Stimulated activated CD4-positive, alpha-beta T cell treated with anti-CD3 and anti-CD28 coated beads, Interleukin-2, amount 100 ng/mL, for 4 hours (primary cell): ENCODE measurements around the gene EVC2.

Experiments
- DNase-seq: peaks from one replicate; pipeline ENCODE4 v3.0.0-alpha.2; 2020; ENCODE audit warnings: low read depth

Gene EVC2, protein sequence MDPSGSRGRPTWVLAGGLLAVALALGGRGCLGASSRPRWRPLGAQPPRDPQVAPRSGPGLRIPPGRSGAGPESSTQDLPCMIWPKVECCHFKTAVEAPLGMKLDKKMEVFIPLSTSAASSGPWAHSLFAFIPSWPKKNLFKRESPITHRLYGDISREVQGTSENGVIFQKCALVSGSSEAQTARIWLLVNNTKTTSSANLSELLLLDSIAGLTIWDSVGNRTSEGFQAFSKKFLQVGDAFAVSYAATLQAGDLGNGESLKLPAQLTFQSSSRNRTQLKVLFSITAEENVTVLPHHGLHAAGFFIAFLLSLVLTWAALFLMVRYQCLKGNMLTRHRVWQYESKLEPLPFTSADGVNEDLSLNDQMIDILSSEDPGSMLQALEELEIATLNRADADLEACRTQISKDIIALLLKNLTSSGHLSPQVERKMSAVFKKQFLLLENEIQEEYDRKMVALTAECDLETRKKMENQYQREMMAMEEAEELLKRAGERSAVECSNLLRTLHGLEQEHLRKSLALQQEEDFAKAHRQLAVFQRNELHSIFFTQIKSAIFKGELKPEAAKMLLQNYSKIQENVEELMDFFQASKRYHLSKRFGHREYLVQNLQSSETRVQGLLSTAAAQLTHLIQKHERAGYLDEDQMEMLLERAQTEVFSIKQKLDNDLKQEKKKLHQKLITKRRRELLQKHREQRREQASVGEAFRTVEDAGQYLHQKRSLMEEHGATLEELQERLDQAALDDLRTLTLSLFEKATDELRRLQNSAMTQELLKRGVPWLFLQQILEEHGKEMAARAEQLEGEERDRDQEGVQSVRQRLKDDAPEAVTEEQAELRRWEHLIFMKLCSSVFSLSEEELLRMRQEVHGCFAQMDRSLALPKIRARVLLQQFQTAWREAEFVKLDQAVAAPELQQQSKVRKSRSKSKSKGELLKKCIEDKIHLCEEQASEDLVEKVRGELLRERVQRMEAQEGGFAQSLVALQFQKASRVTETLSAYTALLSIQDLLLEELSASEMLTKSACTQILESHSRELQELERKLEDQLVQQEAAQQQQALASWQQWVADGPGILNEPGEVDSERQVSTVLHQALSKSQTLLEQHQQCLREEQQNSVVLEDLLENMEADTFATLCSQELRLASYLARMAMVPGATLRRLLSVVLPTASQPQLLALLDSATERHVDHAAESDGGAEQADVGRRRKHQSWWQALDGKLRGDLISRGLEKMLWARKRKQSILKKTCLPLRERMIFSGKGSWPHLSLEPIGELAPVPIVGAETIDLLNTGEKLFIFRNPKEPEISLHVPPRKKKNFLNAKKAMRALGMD

GRCh38 chr4:5708449-5709206 is at the start of gene EVC2:
Gene EVC2, minus strand, starts transcription at chr4:5708559. Its CDS starts 46 bp downstream, at chr4:5708513.
- DNase-seq: no peak

DNA sequence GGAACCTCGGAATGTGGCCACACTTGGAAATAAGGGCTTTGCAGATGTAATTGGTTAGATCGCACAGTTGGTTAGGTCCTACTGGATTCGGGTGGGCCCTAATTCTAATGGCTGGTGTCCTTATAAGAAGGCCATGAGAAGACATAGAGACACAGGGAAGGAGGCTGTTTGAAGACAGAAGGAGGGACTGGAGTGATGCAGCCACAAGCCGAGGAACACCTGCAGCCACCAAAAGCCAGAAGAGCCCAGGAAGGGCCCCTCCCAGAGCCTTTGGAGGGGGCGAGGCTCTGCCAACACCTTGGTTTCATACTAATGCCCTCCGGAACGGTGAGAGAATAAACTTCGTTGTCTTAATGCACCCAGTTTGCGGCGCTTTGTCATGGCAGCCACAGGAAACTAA is 49.6 kb upstream of the EVC2 start:
- DNase-seq: no peak

- DNase-seq: no peak
These were observed 49.2 kb upstream of the EVC2 start for GRCh38 chr4:5757536-5757935.

- no peak for DNase-seq
These were observed 48.7 kb upstream of the EVC2 start for GRCh38 chr4:5757091-5757490.

DNA sequence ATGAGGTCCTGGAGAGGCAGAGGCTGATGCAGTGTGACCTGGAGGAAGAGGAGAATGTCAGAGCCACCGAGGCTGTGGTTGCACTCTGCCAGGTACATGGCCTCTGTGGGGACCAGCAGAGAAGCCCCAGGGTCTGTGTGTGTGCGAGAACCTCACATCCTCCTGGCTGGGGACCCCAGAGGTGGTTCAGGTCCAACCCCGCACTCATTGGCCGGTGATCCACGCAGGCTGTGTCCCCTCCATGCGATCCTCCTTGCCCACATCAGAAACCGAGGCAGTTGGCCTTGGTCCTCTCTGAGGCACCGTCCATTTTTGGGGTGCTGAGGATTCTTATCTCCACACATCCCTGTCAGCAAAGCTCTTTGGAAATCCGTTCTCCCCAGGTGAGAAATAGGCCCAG is 47.9 kb upstream of the EVC2 start:
- no peak for DNase-seq

GRCh38 chr4:5755679-5756078 is 47.3 kb upstream of the EVC2 start:
- no peak for DNase-seq

DNA sequence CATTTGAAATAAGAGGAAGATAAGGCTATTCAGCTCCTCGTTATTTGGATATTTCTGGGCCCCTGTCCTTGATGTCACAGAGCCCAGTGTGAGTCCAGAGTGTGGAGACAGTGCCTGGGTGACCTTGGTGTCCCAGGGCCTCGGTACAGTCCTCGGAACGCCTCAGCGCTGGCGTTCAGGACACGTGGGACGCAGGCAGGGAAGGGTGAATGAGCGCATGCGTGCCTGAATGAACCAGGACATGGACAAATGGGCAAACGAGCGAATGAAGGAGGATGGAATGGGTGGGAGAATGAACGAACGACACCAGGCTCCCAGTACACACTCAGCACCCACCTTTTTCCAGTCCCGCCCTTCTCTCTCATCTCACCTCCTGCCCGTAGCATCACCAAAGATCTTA is 46.8 kb upstream of the EVC2 start:
- DNase-seq: no peak

GRCh38 chr4:5754529-5754881 is 46.1 kb upstream of the EVC2 start:
- no peak for DNase-seq

GRCh38 chr4:5753766-5754528 is 45.6 kb upstream of the EVC2 start:
- no peak for DNase-seq

DNA sequence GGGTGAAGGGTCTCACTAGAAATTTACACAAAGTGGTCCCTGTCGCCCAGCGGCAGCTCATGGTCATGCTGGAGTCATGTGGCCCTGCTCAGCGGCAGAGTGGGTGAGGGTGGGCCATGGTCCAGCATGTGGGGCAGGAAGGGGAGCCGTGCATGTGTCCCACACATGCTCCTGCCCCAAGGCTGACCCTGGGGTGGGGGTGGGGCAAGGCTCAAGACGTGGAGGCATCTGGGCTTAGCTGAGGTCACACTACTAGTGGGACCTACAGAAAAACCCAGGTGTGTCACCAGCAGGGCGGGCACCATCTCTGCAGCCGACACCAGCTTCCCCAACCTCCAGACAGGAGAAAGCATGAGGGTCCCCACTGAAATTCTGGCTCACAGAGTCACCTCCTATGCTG is 45.0 kb upstream of the EVC2 start:
- no peak for DNase-seq

GRCh38 chr4:5752376-5753184 is 44.2 kb upstream of the EVC2 start:
- DNase-seq: no peak

DNA sequence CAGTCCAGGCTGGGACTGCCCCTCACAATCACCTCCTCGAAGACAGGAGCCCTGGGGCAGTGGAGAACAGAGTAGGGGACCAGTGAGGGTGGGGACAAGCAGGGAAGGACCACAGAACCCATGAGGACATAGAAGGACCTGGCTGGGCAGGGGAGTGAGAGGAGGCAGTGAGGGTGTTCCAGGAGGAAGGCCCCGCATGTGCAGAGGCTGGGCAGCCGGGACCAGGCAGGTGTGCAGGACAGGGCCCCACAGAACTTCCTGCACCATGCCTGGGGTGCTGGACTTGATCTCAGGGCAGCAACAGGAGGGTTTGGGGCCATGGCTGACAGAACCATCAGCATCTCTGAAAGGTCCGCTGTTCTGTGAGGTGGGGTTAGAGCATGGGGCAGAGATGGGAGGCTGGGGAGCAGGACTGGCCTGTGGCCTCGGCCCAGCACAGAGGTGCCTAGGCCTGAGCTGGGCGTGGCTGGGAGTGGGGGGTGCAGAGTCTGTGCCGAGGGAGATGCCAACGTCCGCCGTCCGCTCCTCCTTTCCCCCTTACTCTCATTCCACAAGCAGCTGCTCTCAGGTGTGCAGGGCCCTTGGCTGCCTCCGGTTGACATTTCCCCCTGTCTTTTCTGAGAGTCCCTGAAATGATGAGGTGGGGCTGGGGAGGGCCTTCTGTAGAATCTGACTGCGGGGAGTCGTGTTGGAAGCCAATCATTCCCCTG is 43.5 kb upstream of the EVC2 start:
- DNase-seq: no peak

DNA sequence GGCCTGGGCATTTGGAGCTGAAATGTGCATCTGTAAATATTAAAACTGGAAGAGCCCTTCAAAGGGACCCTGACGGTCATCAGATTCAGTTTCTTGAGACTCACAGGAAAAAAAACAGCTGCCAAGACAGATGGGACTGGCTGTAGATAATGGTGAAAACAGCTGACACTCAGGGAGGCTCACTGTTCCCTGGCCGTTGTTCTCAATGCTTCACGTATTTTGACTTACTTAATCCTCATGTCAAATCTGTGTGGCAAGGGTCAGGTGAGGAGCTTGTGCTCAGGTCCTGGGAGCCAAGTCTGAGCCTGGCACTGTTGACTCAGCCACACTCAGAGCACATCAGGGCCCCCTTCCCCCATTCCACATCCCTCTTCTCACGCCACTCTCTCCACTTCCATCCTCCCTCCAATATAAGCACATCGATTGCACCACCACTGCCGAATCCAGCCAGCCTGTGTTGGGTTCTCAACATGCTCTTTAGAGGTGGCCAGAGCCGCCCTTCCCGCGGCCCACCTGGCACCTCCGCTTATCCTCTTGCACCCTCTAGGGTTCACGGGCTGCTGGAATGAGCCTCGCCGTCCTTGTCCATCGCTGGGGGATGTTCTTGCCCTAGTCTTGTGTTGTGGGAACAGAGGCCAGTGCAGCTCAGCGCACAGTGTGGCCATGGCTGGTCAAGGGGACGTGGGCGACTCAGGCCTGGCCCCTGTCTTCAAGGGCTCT is 42.7 kb upstream of the EVC2 start:
- DNase-seq: no peak

DNA sequence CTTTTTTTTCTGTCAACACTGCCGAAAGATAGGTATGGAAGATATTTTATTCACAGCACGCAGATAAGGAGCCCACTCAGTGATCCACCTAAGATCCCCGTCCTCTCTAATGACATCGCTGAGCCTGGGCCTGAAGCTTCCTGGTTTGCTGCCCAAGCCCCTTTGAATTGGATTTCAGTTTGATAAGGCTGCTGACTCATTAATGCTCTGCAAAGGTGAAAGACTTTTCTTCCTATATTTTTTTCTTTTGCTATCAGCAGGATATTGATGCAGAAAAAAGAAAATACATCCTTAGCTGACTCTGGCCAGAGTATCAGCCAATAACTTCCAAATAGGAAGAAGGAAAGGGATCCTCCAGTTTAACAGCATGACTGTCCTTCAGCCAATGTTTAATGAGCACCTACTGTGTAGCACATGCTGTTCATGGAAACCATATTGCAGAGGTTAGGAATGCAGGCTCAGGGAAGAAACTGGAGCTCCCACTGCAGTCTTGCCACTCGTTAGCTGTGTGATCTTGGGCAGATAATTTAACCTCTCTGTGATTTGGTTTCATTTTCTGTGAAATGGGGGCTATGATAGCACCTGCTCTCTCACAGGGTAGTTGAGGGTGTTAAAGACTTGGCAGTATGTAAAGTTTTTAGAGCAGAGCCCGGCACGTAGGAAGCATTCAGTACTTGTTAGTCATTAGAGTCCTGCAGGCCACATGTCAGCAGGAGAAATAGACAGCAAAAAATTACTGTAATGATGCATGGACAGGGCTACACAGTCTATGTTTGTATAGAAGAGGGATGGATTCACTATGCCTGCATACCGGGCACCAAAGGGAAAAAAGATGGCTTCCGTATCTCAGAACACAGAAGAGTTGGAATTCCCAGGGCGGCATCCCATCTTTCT is 41.9 kb upstream of the EVC2 start:
- no peak for DNase-seq

GRCh38 chr4:5749568-5749967 is 41.2 kb upstream of the EVC2 start:
- DNase-seq: no peak

- DNase-seq: no peak
These were observed 39.5 kb upstream of the EVC2 start for GRCh38 chr4:5747738-5748375.
